Nephron progenitor cell (in vitro differentiated cells): ENCODE results near the gene PGC.

Source experiments
- DNase-seq: peaks from one replicate; pipeline ENCODE4 v3.0.0; 2021
- H3K27ac Mint-ChIP-seq: 2 replicates; pipeline ENCODE4 v1.8.0; 2021; ENCODE audit warnings: mild to moderate bottlenecking, moderate library complexity, mixed read lengths
- H3K27me3 Mint-ChIP-seq: 2 replicates; pipeline ENCODE4 v1.8.0; 2021; ENCODE audit warnings: mild to moderate bottlenecking, low read depth, mixed read lengths; ENCODE audit not compliant: poor library complexity
- H3K36me3 Mint-ChIP-seq: 2 replicates; pipeline ENCODE4 v1.8.0; 2021; ENCODE audit warnings: low read depth, mixed read lengths
- H3K4me1 Mint-ChIP-seq: 2 replicates; pipeline ENCODE4 v1.8.0; 2021; ENCODE audit warnings: mixed read lengths
- H3K4me3 Mint-ChIP-seq: 2 replicates; pipeline ENCODE4 v1.8.0; 2021; ENCODE audit warnings: mild to moderate bottlenecking, moderate library complexity, mixed read lengths
- H3K9me3 Mint-ChIP-seq: 2 replicates; pipeline ENCODE4 v1.8.0; 2021; ENCODE audit warnings: mild to moderate bottlenecking, moderate library complexity, mixed read lengths
- CTCF ChIP-seq: fragments of 200-600 bp; sonication (generic); IDR thresholded peaks from 2 replicates; pipeline ENCODE4 v1.5.0; 2021; ENCODE audit warnings: antibody characterized with exemption

Gene PGC

DNA sequence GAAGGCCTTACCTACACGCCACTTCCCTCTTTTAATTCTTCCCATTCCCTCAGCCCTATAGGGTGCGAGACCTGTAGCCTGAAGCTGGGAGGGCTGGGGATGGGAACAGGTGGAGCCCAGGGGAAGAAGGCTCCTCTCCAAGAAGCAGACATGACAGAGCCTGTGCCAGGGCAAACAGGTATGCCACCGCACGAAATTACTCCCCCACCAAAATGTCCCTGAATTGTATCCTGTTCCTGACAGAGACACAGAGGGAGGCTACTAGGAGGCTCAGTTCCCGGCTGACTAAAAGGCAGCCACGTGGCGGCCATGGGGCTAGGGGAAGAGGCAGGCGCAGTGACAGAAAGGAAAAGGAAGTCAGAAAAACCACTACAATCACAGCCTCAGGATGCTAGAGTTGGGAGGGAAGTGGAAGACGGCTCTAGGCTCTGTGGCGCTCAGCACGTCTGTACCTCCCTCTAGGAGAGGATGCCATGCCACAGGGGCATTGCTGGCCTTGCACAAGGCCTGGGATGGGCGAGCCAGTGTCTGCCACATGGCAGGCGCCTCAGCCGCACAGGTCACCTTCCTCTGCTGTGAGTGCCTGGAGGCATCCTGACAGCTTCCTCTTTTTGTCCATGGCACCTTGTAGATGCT, 39.5 kb downstream of the PGC start:
- H3K4me1 Mint-ChIP-seq, result peaks cover 33% of the 10 kb centered on the region
- H3K36me3 Mint-ChIP-seq, result no peaks in the 10 kb centered on the region
- H3K27ac Mint-ChIP-seq, result no peak overlapping the region
- peaks cover 27% of the 10 kb centered on the region for H3K27me3 Mint-ChIP-seq
- no peak overlapping the region for H3K4me3 Mint-ChIP-seq
- no peak for TF ChIP-seq CTCF
- no peak for DNase-seq
- H3K9me3 Mint-ChIP-seq, result no peaks in the 10 kb centered on the region

- H3K4me3 Mint-ChIP-seq, result no peak overlapping the region
- no peak for DNase-seq
- no peaks in the 10 kb centered on the region for H3K9me3 Mint-ChIP-seq
- H3K27ac Mint-ChIP-seq, result peak overlapping the region; percentile 8
- H3K36me3 Mint-ChIP-seq, result no peaks in the 10 kb centered on the region
- TF ChIP-seq CTCF, result no peak
- H3K27me3 Mint-ChIP-seq, result peaks cover 27% of the 10 kb centered on the region
- H3K4me1 Mint-ChIP-seq, result peaks cover 33% of the 10 kb centered on the region
These were observed 40.2 kb downstream of the PGC start for GRCh38 chr6:41706876-41707564.

GRCh38 chr6:41705996-41706835, 41.0 kb downstream of the PGC start:
- Mint-ChIP-seq H3K4me3 (no peak overlapping the region), H3K36me3 (no peaks in the 10 kb centered on the region), H3K27ac (no peak overlapping the region), H3K4me1 (peaks cover 37% of the 10 kb centered on the region), H3K9me3 (no peaks in the 10 kb centered on the region), H3K27me3 (peaks cover 28% of the 10 kb centered on the region)
- peak; percentile 66 for DNase-seq
- TF ChIP-seq CTCF, result peak; percentile 54

- H3K9me3 Mint-ChIP-seq, result no peaks in the 10 kb centered on the region
- no peak overlapping the region for H3K4me3 Mint-ChIP-seq
- no peaks in the 10 kb centered on the region for H3K36me3 Mint-ChIP-seq
- H3K4me1 Mint-ChIP-seq, result peaks cover 40% of the 10 kb centered on the region
- no peak for DNase-seq
- no peak for TF ChIP-seq CTCF
- H3K27ac Mint-ChIP-seq, result no peak overlapping the region
- peaks cover 25% of the 10 kb centered on the region for H3K27me3 Mint-ChIP-seq
These were observed 41.7 kb downstream of the PGC start for GRCh38 chr6:41705311-41705995.

- Mint-ChIP-seq H3K27ac (no peak overlapping the region), H3K27me3 (peaks cover 24% of the 10 kb centered on the region), H3K9me3 (no peaks in the 10 kb centered on the region), H3K36me3 (no peaks in the 10 kb centered on the region), H3K4me1 (peaks cover 47% of the 10 kb centered on the region), H3K4me3 (no peak overlapping the region)
- TF ChIP-seq CTCF, result no peak
- no peak for DNase-seq
These were observed 42.4 kb downstream of the PGC start for GRCh38 chr6:41704656-41705310.
